Liver (tissue), 9 donors: Measurements from ENCODE around the gene ZNF304. TPM values are rescaled to one million over a fixed set of nuclear protein-coding genes. Genes with fewer than 3 reads are reported as not detected.

Experiments used
- DNase-seq: peaks from one replicate; pipeline ENCODE4 v3.0.0-alpha.2; 2017; ENCODE audit warnings: low spot score
- H3K27ac ChIP-seq, 2 donors: one replicate each; pipeline ENCODE4 v1.7.0; 2013; ENCODE audit warnings: inconsistent platforms in 2 of 2, low read length in 2 of 2, control low read depth in 1 of 2, low read depth in 1 of 2, mild to moderate bottlenecking in 1 of 2
- H3K27me3 ChIP-seq, 4 donors: one replicate each; pipeline versions ENCODE4 v1.6.1 to v1.7.0; 2013; ENCODE audit warnings: low read length in 3 of 4, inconsistent platforms in 1 of 4, mild to moderate bottlenecking in 1 of 4, moderate library complexity in 1 of 4; ENCODE audit not compliant: control insufficient read depth in 4 of 4, insufficient read depth in 4 of 4
- H3K36me3 ChIP-seq, 4 donors: one replicate each; pipeline versions ENCODE4 v1.6.1 to v1.7.0; 2013; ENCODE audit warnings: low read length in 3 of 4, mild to moderate bottlenecking in 3 of 4, low read depth in 1 of 4, moderate library complexity in 1 of 4; ENCODE audit not compliant: control insufficient read depth in 4 of 4, insufficient read depth in 3 of 4
- H3K4me1 ChIP-seq, 4 donors: one replicate each; pipeline versions ENCODE4 v1.6.1 to v1.7.0; 2013; ENCODE audit warnings: low read length in 3 of 4, mild to moderate bottlenecking in 3 of 4, moderate library complexity in 1 of 4; ENCODE audit not compliant: control insufficient read depth in 4 of 4, insufficient read depth in 4 of 4
- H3K4me3 ChIP-seq, 3 donors: one replicate each; pipeline versions ENCODE4 v1.6.1 to v1.7.0; 2013; ENCODE audit warnings: low read length in 3 of 3, control low read depth in 1 of 3, low read depth in 1 of 3, mild to moderate bottlenecking in 1 of 3
- H3K9ac ChIP-seq, 2 donors: one replicate each; pipeline ENCODE4 v1.7.0; 2013; ENCODE audit warnings: low read length in 2 of 2, mild to moderate bottlenecking in 2 of 2, moderate library complexity in 2 of 2, control low read depth in 1 of 2, low read depth in 1 of 2
- H3K9me3 ChIP-seq, 4 donors: one replicate each; pipeline versions ENCODE4 v1.6.1 to v1.7.0; 2013; ENCODE audit warnings: low read length in 3 of 4; ENCODE audit not compliant: control insufficient read depth in 4 of 4
- ATF3 ChIP-seq: IDR thresholded peaks from 2 replicates; pipeline ENCODE4 v1.6.1; 2016; ENCODE audit warnings: antibody characterized with exemption
- CTCF ChIP-seq: fragments of 150-350 bp; IDR thresholded peaks from 2 replicates; pipeline ENCODE4 v1.5.1; 2017; ENCODE audit warnings: improper control_type of control experiment, low read depth, low read length; ENCODE audit not compliant: missing input control
- FOXA1 ChIP-seq: IDR thresholded peaks from 2 replicates; pipeline ENCODE4 v1.6.1; 2016; ENCODE audit warnings: antibody characterized with exemption
- FOXA2 ChIP-seq: IDR thresholded peaks from 2 replicates; pipeline ENCODE4 v1.6.1; 2016; ENCODE audit warnings: antibody characterized with exemption
- GABPA ChIP-seq, 2 donors: IDR thresholded peaks in 1 of 2; conservative IDR thresholded peaks in 1 of 2; 2 replicates each; pipeline ENCODE4 v1.6.1; 2016; ENCODE audit warnings: antibody characterized with exemption in 2 of 2, mild to moderate bottlenecking in 1 of 2, moderate library complexity in 1 of 2
- HNF4A ChIP-seq, 2 donors: conservative IDR thresholded peaks; 2 replicates each; pipeline ENCODE4 v1.6.1; 2016; ENCODE audit warnings: antibody characterized with exemption in 2 of 2, mild to moderate bottlenecking in 2 of 2
- HNF4G ChIP-seq: IDR thresholded peaks from 2 replicates; pipeline ENCODE4 v1.6.1; 2016; ENCODE audit warnings: antibody characterized with exemption
- JUND ChIP-seq, 2 donors: IDR thresholded peaks; 2 replicates each; pipeline ENCODE4 v1.6.1; 2016; ENCODE audit warnings: antibody characterized with exemption in 2 of 2
- MAX ChIP-seq: IDR thresholded peaks from 2 replicates; pipeline ENCODE4 v1.6.1; 2016; ENCODE audit warnings: antibody characterized with exemption
- NR2F2 ChIP-seq: IDR thresholded peaks from 2 replicates; pipeline ENCODE4 v1.6.1; 2016; ENCODE audit warnings: antibody characterized with exemption
- RAD21 ChIP-seq, 2 donors: IDR thresholded peaks; 2 replicates each; pipeline ENCODE4 v1.6.1; 2016; ENCODE audit warnings: antibody characterized with exemption in 2 of 2, mild to moderate bottlenecking in 2 of 2
- REST ChIP-seq: IDR thresholded peaks from 2 replicates; pipeline ENCODE4 v1.6.1; 2016; ENCODE audit warnings: antibody characterized with exemption, mild to moderate bottlenecking
- RXRA ChIP-seq, 2 donors: IDR thresholded peaks; 2 replicates each; pipeline ENCODE4 v1.6.1; 2017 to 2018; ENCODE audit warnings: antibody characterized with exemption in 2 of 2, mild to moderate bottlenecking in 1 of 2
- SP1 ChIP-seq: IDR thresholded peaks from 2 replicates; pipeline ENCODE4 v1.6.1; 2018; ENCODE audit warnings: antibody characterized with exemption, mild to moderate bottlenecking
- TAF1 ChIP-seq: conservative IDR thresholded peaks from 2 replicates; pipeline ENCODE4 v1.6.1; 2016; ENCODE audit warnings: antibody characterized with exemption, mild to moderate bottlenecking
- YY1 ChIP-seq: IDR thresholded peaks from 2 replicates; pipeline ENCODE4 v1.6.1; 2016; ENCODE audit warnings: antibody characterized with exemption, mild to moderate bottlenecking
- ZBTB33 ChIP-seq: IDR thresholded peaks from 2 replicates; pipeline ENCODE4 v1.6.1; 2016; ENCODE audit warnings: antibody characterized with exemption
- WGBS: extraction: QIAGEN DNeasy Blood & Tissue Kit; methylation state at CpG from one replicate; pipeline ENCODE4 v1.1.7; 2013; 5-methylcytosine and 5-hydroxymethylcytosine counted together
- polyA plus RNA-seq, 2 donors: library from polyadenylated mRNA; stranded (reverse) in 1 of 2; unstranded in 1 of 2; fragments of 200-250 nt in 1 of 2; fragments of >200 nt in 1 of 2; fragmentation: Nextera tagmentation in 1 of 2; extraction: Ambion mirVana in 1 of 2; gene quantifications; one replicate each; pipeline versions ENCODE4 v1.2.1 to v1.2.3, GENCODE V29; 2013 to 2015
- total RNA-seq, 2 donors: library from RNA; depleted of rRNA; stranded (reverse); fragments of >200 nt; gene quantifications; one replicate each; pipeline ENCODE4 v1.2.3, GENCODE V29; 2014
- donor health status: healthy.
- donor health status: healthy.
- donor health status: healthy.
- donor health status: healthy.
- donor health status: healthy.

ZNF304 gene
- total and polyA plus RNA-seq, 4 donors, result 0.90 to 5.6 (median 2.3) TPM

- TF ChIP-seq FOXA2 (no peak), FOXA1 (no peak), RXRA (IDR thresholded peaks at IDR 0.05) (no peak), TAF1 (no peak), CTCF (no peak), HNF4G (no peak), JUND (IDR thresholded peaks at IDR 0.05) (no peak), GABPA (IDR thresholded peaks at IDR 0.05 in 1 of 2, conservative IDR thresholded peaks at IDR 0.05 in 1 of 2) (no peak), SP1 (no peak), ATF3 (no peak), YY1 (no peak)
- peaks cover 0 to 10% (median 5%) of the 10 kb centered on the region in 4 donors for H3K9me3 ChIP-seq
- no peaks in the 10 kb centered on the region for H3K36me3 ChIP-seq
- no peak for DNase-seq
- WGBS, result 70% methylated on average over 6 of the region's 6 CpGs
- H3K27me3 ChIP-seq, result peaks cover 0 to 3% (median 0%) of the 10 kb centered on the region in 4 donors
- no peak overlapping the region for H3K4me3 ChIP-seq
- no peak overlapping the region for H3K27ac ChIP-seq
- no peaks in the 10 kb centered on the region for H3K4me1 ChIP-seq
- H3K9ac ChIP-seq, result no peak overlapping the region
Observed at GRCh38 chr19:57342582-57342981, 8.5 kb upstream of the ZNF304 start.

GRCh38 chr19:57348136-57348535 is 2.9 kb upstream of the ZNF304 start:
- H3K9me3 ChIP-seq, result peaks cover 3 to 8% (median 5%) of the 10 kb centered on the region in 4 donors
- 74% methylated on average over 3 of the region's 3 CpGs for WGBS
- H3K9ac ChIP-seq, result no peak overlapping the region
- H3K27ac ChIP-seq, result no peak overlapping the region
- TF ChIP-seq RAD21 (IDR thresholded peaks at IDR 0.05) (no peak), ATF3 (no peak), TAF1 (no peak), REST (no peak), GABPA (IDR thresholded peaks at IDR 0.05 in 1 of 2, conservative IDR thresholded peaks at IDR 0.05 in 1 of 2) (no peak), ZBTB33 (no peak), SP1 (no peak), HNF4G (no peak), MAX (no peak), NR2F2 (no peak), YY1 (no peak), HNF4A (conservative IDR thresholded peaks at IDR 0.05) (no peak)
- DNase-seq, result no peak
- H3K4me3 ChIP-seq, result no peak overlapping the region
- peaks cover 3 to 17% (median 12%) of the 10 kb centered on the region in 4 donors for H3K4me1 ChIP-seq
- H3K27me3 ChIP-seq, result peaks cover 0 to 3% (median 0%) of the 10 kb centered on the region in 4 donors
- H3K36me3 ChIP-seq, result peaks cover 0 to 6% (median 2%) of the 10 kb centered on the region in 4 donors
